Measurements from ENCODE around the gene LRRC72. TPM values are rescaled to one million over a fixed set of nuclear protein-coding genes. Genes with fewer than 3 reads are reported as not detected.

LRRC72 gene
- total and polyA plus RNA-seq, 8 donors, result not detected

DNA sequence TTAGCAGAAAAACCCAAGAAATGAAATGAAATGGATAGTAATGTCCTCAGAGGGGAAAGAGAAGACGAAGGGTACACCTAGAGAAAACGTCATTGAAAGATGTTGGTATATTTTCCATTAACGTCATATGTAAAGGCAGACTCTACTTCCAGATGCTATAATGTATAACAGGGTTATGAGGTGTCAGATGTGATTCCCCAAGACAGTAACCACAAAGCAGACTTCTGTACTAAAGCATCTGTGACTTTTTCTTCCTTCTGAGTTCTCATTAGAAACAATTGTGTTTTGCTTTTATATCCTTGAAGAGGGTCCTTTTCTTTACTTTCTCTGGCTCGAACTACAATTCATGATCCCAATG lies 37.4 kb downstream of the LRRC72 start:
- no peaks in the 10 kb centered on the region for H3K27me3 ChIP-seq
- FAIRE-seq (no peak), ATAC-seq (no peak), DNase-seq (no peak)
- WGBS, 2 donors, result 82 to 97% methylated on average over 4 of the region's 4 CpGs
- TF ChIP-seq, protein P1, sequence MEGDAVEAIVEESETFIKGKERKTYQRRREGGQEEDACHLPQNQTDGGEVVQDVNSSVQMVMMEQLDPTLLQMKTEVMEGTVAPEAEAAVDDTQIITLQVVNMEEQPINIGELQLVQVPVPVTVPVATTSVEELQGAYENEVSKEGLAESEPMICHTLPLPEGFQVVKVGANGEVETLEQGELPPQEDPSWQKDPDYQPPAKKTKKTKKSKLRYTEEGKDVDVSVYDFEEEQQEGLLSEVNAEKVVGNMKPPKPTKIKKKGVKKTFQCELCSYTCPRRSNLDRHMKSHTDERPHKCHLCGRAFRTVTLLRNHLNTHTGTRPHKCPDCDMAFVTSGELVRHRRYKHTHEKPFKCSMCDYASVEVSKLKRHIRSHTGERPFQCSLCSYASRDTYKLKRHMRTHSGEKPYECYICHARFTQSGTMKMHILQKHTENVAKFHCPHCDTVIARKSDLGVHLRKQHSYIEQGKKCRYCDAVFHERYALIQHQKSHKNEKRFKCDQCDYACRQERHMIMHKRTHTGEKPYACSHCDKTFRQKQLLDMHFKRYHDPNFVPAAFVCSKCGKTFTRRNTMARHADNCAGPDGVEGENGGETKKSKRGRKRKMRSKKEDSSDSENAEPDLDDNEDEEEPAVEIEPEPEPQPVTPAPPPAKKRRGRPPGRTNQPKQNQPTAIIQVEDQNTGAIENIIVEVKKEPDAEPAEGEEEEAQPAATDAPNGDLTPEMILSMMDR (IDR thresholded peaks at IDR 0.05), result no peak
- H3K4me1 ChIP-seq, result no peaks in the 10 kb centered on the region
- no peak overlapping the region for H3K4me3 ChIP-seq
- no peak overlapping the region for H3K27ac ChIP-seq
- intact Hi-C loops (cut with DNase I), result loop anchor here in 1 of 3 donors (10.0 kb wide), 1 partner anchor 129 kb away; no protein-coding TSS in a partner anchor
- no peaks in the 10 kb centered on the region for H3K9me3 ChIP-seq
- H3K36me3 ChIP-seq, result no peaks in the 10 kb centered on the region

GRCh38 chr7:16564909-16565426 lies 38.3 kb downstream of the LRRC72 start:
- Histone ChIP-seq H3K36me3 (no peaks in the 10 kb centered on the region), H3K9me3 (no peaks in the 10 kb centered on the region), H3K27me3 (no peaks in the 10 kb centered on the region), H3K27ac (no peak overlapping the region), H3K4me3 (no peak overlapping the region), H3K4me1 (no peaks in the 10 kb centered on the region)
- peak; percentile 95 for FAIRE-seq
- intact Hi-C loops (cut with DNase I), result loop anchor here in 1 of 3 donors (5.0 to 10.0 kb wide), 2 partner anchors 130 to 488 kb away; no protein-coding TSS in a partner anchor
- TF ChIP-seq, protein P1 (IDR thresholded peaks at IDR 0.05), result peak; percentile 46 to 66 (median 63)
- ATAC-seq, result peak; percentile 80 to 95 (median 90)
- 22 to 25% methylated on average over 13 of the region's 13 CpGs for WGBS, 2 donors
- no peak for DNase-seq

DNA sequence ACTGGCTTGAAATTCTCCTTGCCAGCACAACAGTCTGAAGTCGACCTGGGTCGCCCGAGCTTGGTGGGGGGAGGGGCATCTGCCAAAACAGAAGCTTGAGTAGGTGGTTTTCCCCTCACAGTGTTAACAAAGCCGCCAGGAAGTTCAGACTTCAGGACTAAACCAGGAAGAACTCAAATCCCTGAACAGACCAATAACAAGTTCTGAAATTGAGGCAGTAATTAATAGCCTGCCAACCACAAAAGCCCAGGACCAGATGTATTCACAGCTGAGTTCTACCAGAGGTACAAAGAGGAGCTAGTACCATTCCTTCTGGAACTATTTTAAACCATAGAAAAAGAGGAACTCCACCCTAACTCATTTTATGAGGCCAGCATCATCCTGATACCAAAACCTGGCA lies 45.3 kb downstream of the LRRC72 start:
- no peak overlapping the region for H3K4me3 ChIP-seq
- TF ChIP-seq, protein P1 (IDR thresholded peaks at IDR 0.05), result no peak
- FAIRE-seq, result no peak
- H3K36me3 ChIP-seq, result no peaks in the 10 kb centered on the region
- no peak for DNase-seq
- ATAC-seq, result no peak
- H3K9me3 ChIP-seq, result no peaks in the 10 kb centered on the region
- no peaks in the 10 kb centered on the region for H3K4me1 ChIP-seq
- no peaks in the 10 kb centered on the region for H3K27me3 ChIP-seq
- WGBS, 2 donors, result 70 to 87% methylated on average over 4 of the region's 4 CpGs
- intact Hi-C loops (cut with DNase I), result no loop called here
- H3K27ac ChIP-seq, result no peak overlapping the region

DNA sequence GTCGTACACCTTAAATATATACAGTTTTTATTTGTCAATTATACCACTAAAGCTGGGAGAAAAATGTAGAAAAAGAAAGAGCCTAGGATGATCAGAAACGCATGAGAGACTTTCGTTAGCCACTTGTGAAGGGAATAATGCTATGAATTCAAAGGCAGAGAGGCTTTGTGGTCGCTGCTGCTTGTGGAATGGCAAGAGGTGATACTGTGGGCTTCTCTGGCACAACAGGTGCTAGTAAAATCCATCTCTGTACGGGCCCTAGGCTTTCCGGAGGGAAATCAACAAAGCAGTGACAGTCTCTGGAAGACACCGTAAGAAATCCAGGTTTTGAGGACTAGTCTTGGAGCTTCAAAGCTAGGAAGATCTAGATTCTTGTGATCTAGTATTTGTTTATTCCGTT lies 52.6 kb downstream of the LRRC72 start:
- no peaks in the 10 kb centered on the region for H3K4me1 ChIP-seq
- FAIRE-seq (no peak), DNase-seq (no peak), ATAC-seq (no peak)
- TF ChIP-seq, protein P1 (IDR thresholded peaks at IDR 0.05), result no peak
- no peaks in the 10 kb centered on the region for H3K36me3 ChIP-seq
- no peaks in the 10 kb centered on the region for H3K27me3 ChIP-seq
- no peak overlapping the region for H3K27ac ChIP-seq
- H3K4me3 ChIP-seq, result no peak overlapping the region
- H3K9me3 ChIP-seq, result no peaks in the 10 kb centered on the region
- WGBS, 2 donors, result 78 to 83% methylated on average over 8 of the region's 8 CpGs
- intact Hi-C loops (cut with DNase I), result no loop called here

DNA sequence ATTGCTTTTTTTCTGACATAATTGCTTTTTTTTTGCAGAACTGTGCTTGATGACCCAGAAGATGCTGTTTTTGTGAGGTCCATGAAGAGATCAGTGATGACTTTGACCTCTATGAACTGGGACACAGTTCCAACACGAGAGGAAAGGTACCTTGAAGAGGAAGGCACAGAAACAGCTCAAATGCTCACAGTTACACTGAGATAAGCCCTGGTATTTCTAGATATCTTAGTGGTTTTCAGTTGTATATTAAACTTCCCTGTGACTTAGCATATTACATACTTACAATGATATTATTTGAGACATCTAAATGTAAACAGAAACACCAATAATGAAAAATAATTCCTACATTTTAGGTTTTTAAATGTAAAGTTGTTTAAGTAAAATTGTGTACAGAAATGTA lies 54.7 kb downstream of the LRRC72 start:
- Histone ChIP-seq H3K27ac (no peak overlapping the region), H3K4me3 (no peak overlapping the region), H3K4me1 (no peaks in the 10 kb centered on the region), H3K9me3 (no peaks in the 10 kb centered on the region), H3K36me3 (no peaks in the 10 kb centered on the region), H3K27me3 (no peaks in the 10 kb centered on the region)
- TF ChIP-seq, protein P1 (IDR thresholded peaks at IDR 0.05), result no peak
- WGBS, 2 donors, result 29% methylated on average over 1 of the region's 1 CpG
- intact Hi-C loops (cut with DNase I), result no loop called here
- no peak for FAIRE-seq
- no peak for ATAC-seq
- DNase-seq, result no peak

Data from pancreas (tissue), 10 donors.